ENCODE data around the gene TMED1.

TMED1 gene

GRCh38 chr19:10808937-10809649 is 26.9 kb downstream of the TMED1 start:
- DNase-seq: peak; percentile 24

DNA sequence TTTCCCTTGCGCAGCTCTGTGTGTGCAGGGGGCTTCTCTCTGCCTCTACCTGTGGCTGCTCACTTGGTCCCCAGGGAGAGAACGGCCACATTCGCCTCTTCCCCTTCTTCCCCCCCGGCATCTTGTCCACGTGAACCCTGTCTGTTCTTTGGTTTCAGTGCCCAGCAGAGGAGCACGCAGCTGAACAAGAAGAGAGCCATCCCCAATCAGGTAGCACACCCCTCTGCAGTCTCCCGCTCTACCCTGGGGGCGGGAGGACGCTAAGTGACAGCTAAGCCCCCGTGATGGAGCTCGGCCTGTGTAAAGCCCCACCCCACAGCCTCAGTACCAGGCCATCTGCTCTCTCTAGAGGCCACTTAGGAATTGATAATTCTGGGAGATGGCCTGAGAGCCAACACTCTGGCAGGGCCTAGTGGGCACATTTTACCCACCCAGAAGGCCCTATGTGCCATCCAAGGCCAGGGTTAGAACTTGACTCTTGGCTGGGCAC is 30.2 kb downstream of the TMED1 start:
- no peak for DNase-seq

- DNase-seq: no peak
Measured at GRCh38 chr19:10805065-10805757, 30.8 kb downstream of the TMED1 start.

GRCh38 chr19:10803252-10803651 is 32.8 kb downstream of the TMED1 start:
- DNase-seq: no peak

DNA sequence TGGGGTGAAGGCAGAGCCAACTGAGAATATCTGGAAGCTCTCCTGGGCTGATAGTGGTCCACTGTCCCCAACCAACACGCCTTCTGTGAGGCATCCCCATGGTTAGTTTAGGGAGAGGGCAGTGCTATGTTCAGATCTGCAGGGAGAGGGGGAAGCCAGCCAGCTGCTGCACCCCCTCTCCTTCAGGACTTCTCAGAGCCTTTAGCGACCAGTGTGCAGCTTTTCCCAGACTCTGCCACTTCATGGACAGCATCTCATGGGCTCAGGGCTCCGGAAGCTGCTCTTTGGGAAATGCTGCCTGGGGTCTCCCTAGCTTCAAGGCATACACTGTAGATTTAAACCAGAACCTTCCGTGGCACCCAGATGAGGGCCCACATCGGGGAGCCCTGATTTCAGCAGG is 33.5 kb downstream of the TMED1 start:
- no peak for DNase-seq

GRCh38 chr19:10800488-10800887 is 35.5 kb downstream of the TMED1 start:
- no peak for DNase-seq

DNA sequence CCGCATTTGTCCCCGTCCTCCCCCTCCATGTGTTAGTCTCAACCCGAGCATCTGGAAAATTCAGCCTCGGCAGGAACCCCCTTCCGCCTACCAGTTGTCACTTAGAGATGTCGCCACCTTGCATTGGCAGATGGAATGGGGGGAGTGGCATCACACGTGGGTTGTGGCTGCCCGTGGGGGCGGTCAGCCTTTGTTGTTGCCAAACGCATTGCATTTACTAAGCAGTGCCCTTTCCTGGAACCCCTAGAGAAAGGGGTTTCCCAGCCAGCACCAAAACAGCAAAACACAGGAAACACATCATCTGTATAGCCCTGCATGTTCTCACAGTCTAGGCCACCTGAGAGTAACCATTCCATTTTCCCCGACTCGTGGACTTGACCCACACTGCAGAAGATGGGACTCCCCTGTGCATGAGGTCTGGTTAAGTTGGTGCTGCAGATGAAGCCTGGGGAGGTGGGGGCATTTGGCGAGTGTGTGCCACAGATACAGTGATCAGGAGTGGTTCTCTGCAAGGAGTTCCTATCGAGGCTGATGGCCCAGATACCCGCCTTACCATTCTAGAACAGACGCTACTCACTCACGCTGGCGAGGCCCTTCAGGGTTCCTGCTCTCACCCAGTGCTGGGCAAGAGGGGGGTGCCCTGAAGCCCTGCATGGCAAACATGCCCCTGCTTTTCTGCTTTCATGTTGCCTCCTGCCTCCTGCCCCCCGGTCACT is 38.3 kb downstream of the TMED1 start:
- DNase-seq: no peak

DNA sequence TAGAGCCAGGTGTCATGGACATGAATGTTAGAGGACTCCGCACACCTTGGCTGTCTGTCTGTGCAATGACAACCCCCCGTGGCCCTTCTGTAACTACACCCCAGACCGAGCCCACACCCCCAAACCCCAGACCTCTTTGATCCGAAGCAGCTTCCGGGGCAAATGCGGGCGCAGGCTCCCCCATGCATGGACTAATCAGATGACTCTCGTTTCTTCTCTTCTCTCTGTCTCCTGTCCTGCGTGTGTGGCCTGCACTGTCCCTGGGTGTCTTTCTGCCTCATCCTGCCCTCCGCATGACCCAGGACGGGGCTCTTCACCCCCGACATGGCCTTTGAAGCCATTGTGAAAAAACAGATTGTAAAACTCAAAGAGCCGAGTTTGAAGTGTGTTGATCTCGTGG is 38.9 kb downstream of the TMED1 start:
- DNase-seq: no peak

- no peak for DNase-seq
Measured at GRCh38 chr19:10796653-10797052, 39.4 kb downstream of the TMED1 start.

GRCh38 chr19:10789866-10790265 is 46.1 kb downstream of the TMED1 start:
- DNase-seq: no peak

- no peak for DNase-seq
Measured at GRCh38 chr19:10788146-10788545, 47.9 kb downstream of the TMED1 start.

DNA sequence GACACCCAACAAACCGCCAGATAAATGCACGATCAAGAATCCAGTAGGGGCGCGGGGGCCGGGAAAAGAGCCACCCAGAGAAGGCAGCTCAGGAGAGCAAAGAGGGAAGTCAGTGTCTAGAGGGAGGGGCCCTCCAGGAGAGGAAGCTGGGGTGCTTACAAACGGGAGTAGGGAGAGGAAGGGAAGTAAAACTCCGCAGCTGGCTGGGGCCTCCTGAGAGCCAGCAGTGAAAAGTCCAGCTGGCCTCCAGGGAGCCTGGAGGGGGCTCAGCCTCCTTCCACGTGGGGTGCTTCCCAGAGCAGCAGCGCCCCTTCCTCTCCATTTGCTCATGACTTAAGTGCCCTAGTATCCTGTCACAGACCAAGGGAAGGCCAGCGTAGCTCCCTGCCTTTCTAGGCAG is 51.8 kb downstream of the TMED1 start:
- no peak for DNase-seq

DNA sequence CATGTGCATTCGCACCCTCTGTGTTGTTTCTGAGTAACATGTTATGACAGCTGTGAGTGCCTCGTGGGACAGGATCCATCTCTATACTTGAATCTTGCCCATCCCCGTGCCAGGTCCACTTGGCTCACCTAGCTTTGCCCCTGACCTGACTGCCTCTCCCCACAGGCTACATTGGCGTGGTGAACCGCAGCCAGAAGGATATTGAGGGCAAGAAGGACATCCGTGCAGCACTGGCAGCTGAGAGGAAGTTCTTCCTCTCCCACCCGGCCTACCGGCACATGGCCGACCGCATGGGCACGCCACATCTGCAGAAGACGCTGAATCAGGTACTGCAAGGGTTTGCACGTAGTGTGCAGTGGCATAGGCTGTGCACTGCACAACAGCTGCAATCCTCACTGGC is 53.2 kb downstream of the TMED1 start:
- no peak for DNase-seq

All from T1000 (cell line).